SKM-1 (cell line): ENCODE measurements around the gene LCN1.
"Not testable (repeated sequence)": the region's sequence is repeated elsewhere in the genome, so short reads cannot be mapped to it uniquely, and the experiment has no call there.

Experiments
- DNase-seq: peaks from one replicate; lab custom pipeline; 2025; ENCODE audit not compliant: unreplicated experiment; lab: John Stamatoyannopoulos, UW

LCN1 gene

GRCh38 chr9:135504262-135505243 is 16.7 kb upstream of the LCN1 start:
- DNase-seq = peak; percentile 17

- no peak for DNase-seq
Measured at GRCh38 chr9:135505406-135506187, 15.6 kb upstream of the LCN1 start.

GRCh38 chr9:135506327-135507103 is 14.7 kb upstream of the LCN1 start:
- no peak for DNase-seq

GRCh38 chr9:135507104-135508035 is 13.9 kb upstream of the LCN1 start:
- no peak for DNase-seq

GRCh38 chr9:135508211-135508820 is 12.9 kb upstream of the LCN1 start:
- no peak for DNase-seq

GRCh38 chr9:135509458-135509857 is 11.8 kb upstream of the LCN1 start:
- no peak for DNase-seq

- DNase-seq = no peak
Measured at GRCh38 chr9:135512241-135512603, 9.0 kb upstream of the LCN1 start.

- no peak for DNase-seq
Measured at GRCh38 chr9:135512904-135513303, 8.3 kb upstream of the LCN1 start.

GRCh38 chr9:135513351-135513846 is 7.8 kb upstream of the LCN1 start:
- no peak for DNase-seq

- not testable (repeated sequence) for DNase-seq
Measured at GRCh38 chr9:135513906-135514305, 7.3 kb upstream of the LCN1 start.

GRCh38 chr9:135514342-135515082 is 6.7 kb upstream of the LCN1 start:
- no peak for DNase-seq

- DNase-seq = no peak
Measured at GRCh38 chr9:135515083-135515951, 5.9 kb upstream of the LCN1 start.

- no peak for DNase-seq
Measured at GRCh38 chr9:135516132-135516860, 4.9 kb upstream of the LCN1 start.

GRCh38 chr9:135517407-135517822 is 3.8 kb upstream of the LCN1 start:
- DNase-seq = no peak

- DNase-seq = no peak
Measured at GRCh38 chr9:135519179-135519971, 1.9 kb upstream of the LCN1 start.

- no peak for DNase-seq
Measured at GRCh38 chr9:135521608-135522095, 412 bp downstream of the LCN1 start.
